OCI-M2 (cell line): ENCODE results near the gene OR2AT4.

Source experiments
- DNase-seq: peaks from one replicate; lab custom pipeline; 2025; ENCODE audit not compliant: unreplicated experiment; lab: John Stamatoyannopoulos, UW

The OR2AT4 gene

GRCh38 chr11:75031771-75032549, 64.7 kb downstream of the OR2AT4 start:
- DNase-seq, result no peak
